ENCODE results near the gene FGF4.

GRCh38 chr11:69781241-69781640, 6.1 kb upstream of the FGF4 start:
- TF ChIP-seq POLR2A (IDR thresholded peaks at IDR 0.05; ENCODE audit: borderline replicate concordance, extremely low read depth, insufficient read depth, insufficient read length) (no peak), CTCF (IDR thresholded peaks at IDR 0.05 in 2 of 3, conservative IDR thresholded peaks at IDR 0.05 in 1 of 3; ENCODE audit: borderline replicate concordance in 1 of 3, insufficient read depth in 1 of 3, low read depth in 2 of 3, low read length in 2 of 3) (no peak), MAX (IDR thresholded peaks at IDR 0.05) (no peak), RAD21 (IDR thresholded peaks at IDR 0.05; ENCODE audit: low read depth) (no peak), POLR2AphosphoS5 (IDR thresholded peaks at IDR 0.05; ENCODE audit: low read depth, low read length) (no peak), TCF7L2 (IDR thresholded peaks at IDR 0.05; ENCODE audit: borderline replicate concordance, extremely low read depth, insufficient read depth, insufficient read length) (no peak), EZH2 (IDR thresholded peaks at IDR 0.05) (no peak), SRF (IDR thresholded peaks at IDR 0.05; ENCODE audit: low read depth) (no peak), EZH2phosphoT487 (IDR thresholded peaks at IDR 0.05; ENCODE audit: borderline replicate concordance) (no peak), SIN3A (IDR thresholded peaks at IDR 0.05; ENCODE audit: low read depth) (no peak), REST (IDR thresholded peaks at IDR 0.05; ENCODE audit: low read depth) (no peak), SP1 (IDR thresholded peaks at IDR 0.05; ENCODE audit: low read depth) (no peak), CEBPB (IDR thresholded peaks at IDR 0.05; ENCODE audit: low read depth) (no peak)

All from HCT116 (cell line).